T-helper 17 cell (primary cell): ENCODE measurements around the gene CSF3R. TPM values are rescaled to one million over a fixed set of nuclear protein-coding genes. Genes with fewer than 3 reads are reported as not detected.

Source experiments
- ATAC-seq: fragments of 150-1000 bp; cut with Tn5 transposase; 2 replicates; pipeline ENCODE4 v1.10.0; 2021; ENCODE audit warnings: mild to moderate bottlenecking, moderate library complexity
- DNase-seq, 3 donors: peaks; one replicate each; pipeline versions ENCODE4 v3.0.0 to v3.0.0-alpha.2; 2020 to 2021
- H3K9me3 ChIP-seq: one replicate; pipeline ENCODE4 v1.7.0; 2013; ENCODE audit warnings: low read length, mild to moderate bottlenecking; ENCODE audit not compliant: control insufficient read depth, poor library complexity, severe bottlenecking
- H3K27ac Mint-ChIP-seq: one replicate; pipeline ENCODE4 v1.8.0; 2022; ENCODE audit warnings: mild to moderate bottlenecking, moderate library complexity, mixed read lengths
- H3K27me3 Mint-ChIP-seq: one replicate; pipeline ENCODE4 v1.8.0; 2022; ENCODE audit warnings: mixed read lengths
- H3K36me3 Mint-ChIP-seq: one replicate; pipeline ENCODE4 v1.8.0; 2022; ENCODE audit warnings: low read depth, mixed read lengths
- H3K4me1 Mint-ChIP-seq: one replicate; pipeline ENCODE4 v1.8.0; 2022; ENCODE audit warnings: mild to moderate bottlenecking, mixed read lengths
- H3K4me3 Mint-ChIP-seq: one replicate; pipeline ENCODE4 v1.8.0; 2022; ENCODE audit warnings: mild to moderate bottlenecking, moderate library complexity, mixed read lengths
- total RNA-seq, 4 donors: library from RNA in 2 of 4; stranded (reverse) in 2 of 4; gene quantifications; one replicate each; pipeline ENCODE4 v1.2.3 and lab custom pipeline; 2022 to 2026

The CSF3R gene
- total RNA-seq (10 to 100 TPM in 1 of 2 donors, 1 to 10 TPM in 1; 2.9 to 13.0 TPM), total RNA-seq (lab: John Stamatoyannopoulos, UW) (0 to 0.23 reads per million in 2 donors)

- Mint-ChIP-seq H3K4me1 (peaks cover 7% of the 10 kb centered on the region), H3K4me3 (peak within 1 kb of the TSS; percentile 64), H3K27me3 (peaks cover 27% of the 10 kb centered on the region), H3K27ac (peak within 1 kb of the TSS; percentile 11), H3K36me3 (peaks cover 5% of the 10 kb centered on the region)
- no peak for ATAC-seq
- no peaks in the 10 kb centered on the region for H3K9me3 ChIP-seq
- no peak for DNase-seq
These were observed at the start of gene CSF3R for GRCh38 chr1:36482724-36483388. CSF3R (minus strand) TSS chr1:36482913; CDS start chr1:36479496, 3,417 bp downstream.

DNA sequence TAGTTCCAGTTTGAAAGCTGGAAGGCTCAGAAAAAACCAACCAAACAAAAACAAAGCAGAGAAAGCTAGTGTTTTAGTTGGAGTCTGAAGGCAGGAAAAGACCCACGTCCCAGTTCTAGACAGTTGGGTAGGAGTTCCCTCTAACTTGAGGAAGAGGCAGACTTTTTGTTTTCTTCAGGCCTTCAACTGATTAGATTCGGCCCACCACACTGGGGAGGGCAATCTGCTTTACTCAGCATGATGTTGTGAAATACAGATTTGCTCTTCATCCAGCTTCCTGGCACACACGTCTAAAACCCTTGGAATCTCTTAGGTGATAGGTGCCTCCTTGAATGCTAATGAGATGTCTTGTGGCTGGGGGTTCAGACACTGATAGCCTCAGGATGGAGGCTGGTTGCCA is 49.1 kb upstream of the CSF3R start:
- no peak overlapping the region for H3K27ac Mint-ChIP-seq
- H3K36me3 Mint-ChIP-seq = no peaks in the 10 kb centered on the region
- ATAC-seq = no peak
- DNase-seq = no peak
- no peaks in the 10 kb centered on the region for H3K4me1 Mint-ChIP-seq
- no peak overlapping the region for H3K4me3 Mint-ChIP-seq
- peaks cover 50% of the 10 kb centered on the region for H3K27me3 Mint-ChIP-seq
- H3K9me3 ChIP-seq = peaks cover 3% of the 10 kb centered on the region

DNA sequence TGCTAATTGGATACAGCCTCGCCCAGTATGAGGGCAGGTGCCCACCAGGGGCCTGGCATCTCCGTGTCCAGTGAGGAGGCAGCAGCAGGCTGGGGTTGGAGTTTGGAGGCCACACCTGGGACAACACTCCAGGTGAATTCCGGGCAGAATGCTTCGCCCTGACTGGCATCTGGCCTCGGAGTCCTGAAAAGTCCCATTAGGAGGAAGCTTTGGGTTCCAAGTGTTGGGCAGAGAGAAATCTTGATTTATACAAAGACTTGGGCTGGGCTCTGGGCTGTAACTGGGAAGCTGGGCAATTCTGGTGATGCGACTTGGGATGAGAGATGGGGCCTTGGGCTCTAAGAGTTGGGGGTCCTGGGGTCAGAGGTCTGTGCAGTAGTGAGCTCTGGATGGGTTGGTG is 48.1 kb upstream of the CSF3R start:
- no peaks in the 10 kb centered on the region for H3K4me1 Mint-ChIP-seq
- H3K27me3 Mint-ChIP-seq = peaks cover 40% of the 10 kb centered on the region
- DNase-seq = no peak
- no peak overlapping the region for H3K27ac Mint-ChIP-seq
- ATAC-seq = no peak
- H3K36me3 Mint-ChIP-seq = no peaks in the 10 kb centered on the region
- peaks cover 3% of the 10 kb centered on the region for H3K9me3 ChIP-seq
- H3K4me3 Mint-ChIP-seq = no peak overlapping the region

DNA sequence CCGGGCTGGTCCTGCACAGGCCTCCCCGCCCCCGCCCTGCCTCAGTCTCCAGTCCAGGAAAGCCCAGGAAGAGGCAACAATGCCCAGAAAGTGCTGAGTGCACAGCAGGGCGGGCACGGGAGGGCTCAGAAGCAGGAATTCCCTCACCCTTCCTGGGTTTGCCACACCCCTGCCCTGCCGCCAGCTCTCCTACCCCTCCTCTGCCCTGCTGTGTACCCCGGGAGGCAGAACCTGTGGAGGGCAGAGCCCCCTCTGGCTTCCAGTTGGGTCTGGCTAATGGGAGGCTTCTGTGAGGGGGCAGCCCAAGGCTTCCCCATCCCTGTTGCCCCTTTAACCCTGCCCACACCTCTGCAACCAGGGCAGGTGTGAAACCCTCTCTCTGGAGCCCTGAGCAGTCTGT is 47.5 kb upstream of the CSF3R start:
- Mint-ChIP-seq H3K36me3 (no peaks in the 10 kb centered on the region), H3K4me1 (no peaks in the 10 kb centered on the region), H3K4me3 (no peak overlapping the region), H3K27me3 (peaks cover 37% of the 10 kb centered on the region), H3K27ac (no peak overlapping the region)
- ATAC-seq (no peak), DNase-seq (no peak)
- H3K9me3 ChIP-seq = peaks cover 3% of the 10 kb centered on the region

- peaks cover 1% of the 10 kb centered on the region for H3K4me1 Mint-ChIP-seq
- peaks cover 3% of the 10 kb centered on the region for H3K9me3 ChIP-seq
- peaks cover 34% of the 10 kb centered on the region for H3K27me3 Mint-ChIP-seq
- ATAC-seq = no peak
- H3K4me3 Mint-ChIP-seq = no peak overlapping the region
- no peak for DNase-seq
- no peak overlapping the region for H3K27ac Mint-ChIP-seq
- no peaks in the 10 kb centered on the region for H3K36me3 Mint-ChIP-seq
These were observed 47.1 kb upstream of the CSF3R start for GRCh38 chr1:36529769-36530260.

- H3K27me3 Mint-ChIP-seq = peaks cover 25% of the 10 kb centered on the region
- ATAC-seq = no peak
- no peak overlapping the region for H3K27ac Mint-ChIP-seq
- peaks cover 3% of the 10 kb centered on the region for H3K9me3 ChIP-seq
- no peaks in the 10 kb centered on the region for H3K36me3 Mint-ChIP-seq
- H3K4me3 Mint-ChIP-seq = no peak overlapping the region
- H3K4me1 Mint-ChIP-seq = peaks cover 12% of the 10 kb centered on the region
- DNase-seq = no peak
These were observed 45.9 kb upstream of the CSF3R start for GRCh38 chr1:36528361-36529349.

- Mint-ChIP-seq H3K4me3 (no peak overlapping the region), H3K36me3 (no peaks in the 10 kb centered on the region), H3K27me3 (peaks cover 12% of the 10 kb centered on the region), H3K27ac (no peak overlapping the region), H3K4me1 (peaks cover 14% of the 10 kb centered on the region)
- DNase-seq (no peak), ATAC-seq (no peak)
- no peaks in the 10 kb centered on the region for H3K9me3 ChIP-seq
These were observed 42.5 kb upstream of the CSF3R start for GRCh38 chr1:36525166-36525565.

GRCh38 chr1:36524359-36525062 is 41.8 kb upstream of the CSF3R start:
- peak overlapping the region; percentile 67 for H3K27ac Mint-ChIP-seq
- DNase-seq = no peak
- H3K36me3 Mint-ChIP-seq = no peaks in the 10 kb centered on the region
- peak overlapping the region; percentile 79 for H3K4me3 Mint-ChIP-seq
- no peak for ATAC-seq
- H3K27me3 Mint-ChIP-seq = peaks cover 12% of the 10 kb centered on the region
- H3K4me1 Mint-ChIP-seq = peaks cover 14% of the 10 kb centered on the region
- no peaks in the 10 kb centered on the region for H3K9me3 ChIP-seq

- Mint-ChIP-seq H3K4me1 (peaks cover 14% of the 10 kb centered on the region), H3K27ac (peak overlapping the region; percentile 67), H3K4me3 (peak overlapping the region; percentile 79), H3K36me3 (no peaks in the 10 kb centered on the region), H3K27me3 (peaks cover 12% of the 10 kb centered on the region)
- ATAC-seq = no peak
- no peaks in the 10 kb centered on the region for H3K9me3 ChIP-seq
- no peak for DNase-seq
These were observed 41.1 kb upstream of the CSF3R start for GRCh38 chr1:36523850-36524249.

DNA sequence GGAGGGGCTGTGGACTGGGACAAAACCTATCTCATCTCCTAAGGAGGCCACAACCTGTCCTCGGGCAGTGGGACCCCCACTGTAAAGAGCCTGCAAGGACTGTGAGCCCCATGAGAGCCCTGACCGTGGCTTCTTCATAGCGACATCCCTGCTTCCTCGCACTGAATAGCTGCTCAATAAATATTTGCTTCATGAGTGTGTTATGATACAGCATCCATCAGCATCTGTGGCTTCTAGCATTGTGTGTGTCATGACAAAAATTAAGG is 40.5 kb upstream of the CSF3R start:
- Mint-ChIP-seq H3K36me3 (no peaks in the 10 kb centered on the region), H3K27me3 (peaks cover 6% of the 10 kb centered on the region), H3K4me1 (peaks cover 14% of the 10 kb centered on the region), H3K4me3 (no peak overlapping the region), H3K27ac (no peak overlapping the region)
- ATAC-seq (no peak), DNase-seq (no peak)
- no peaks in the 10 kb centered on the region for H3K9me3 ChIP-seq

GRCh38 chr1:36522461-36523229 is 39.9 kb upstream of the CSF3R start:
- H3K27ac Mint-ChIP-seq = no peak overlapping the region
- ATAC-seq (no peak), DNase-seq (no peak)
- peaks cover 14% of the 10 kb centered on the region for H3K4me1 Mint-ChIP-seq
- H3K4me3 Mint-ChIP-seq = no peak overlapping the region
- no peaks in the 10 kb centered on the region for H3K9me3 ChIP-seq
- no peaks in the 10 kb centered on the region for H3K36me3 Mint-ChIP-seq
- peaks cover 2% of the 10 kb centered on the region for H3K27me3 Mint-ChIP-seq

DNA sequence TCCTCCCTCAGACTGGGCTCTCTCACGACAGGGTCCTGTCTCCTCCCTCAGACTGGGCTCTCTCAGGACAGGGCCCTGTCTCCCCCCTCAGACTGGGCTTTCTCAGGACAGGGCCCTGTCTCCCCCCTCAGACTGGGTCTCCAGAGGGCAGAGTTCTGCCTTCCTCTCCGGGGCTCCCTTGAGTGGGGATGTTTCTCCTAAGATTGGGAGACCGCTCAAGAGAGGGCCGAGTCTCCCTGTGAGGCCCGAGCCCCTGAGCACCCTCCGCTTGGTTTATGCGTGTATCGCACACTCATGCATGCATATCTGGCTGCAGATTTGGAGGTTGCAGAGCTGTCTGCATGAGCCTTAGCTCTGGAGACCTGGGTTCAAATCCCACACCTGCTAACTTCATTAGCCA is 39.3 kb upstream of the CSF3R start:
- Mint-ChIP-seq H3K27me3 (no peaks in the 10 kb centered on the region), H3K4me1 (peaks cover 16% of the 10 kb centered on the region), H3K27ac (no peak overlapping the region), H3K4me3 (no peak overlapping the region), H3K36me3 (no peaks in the 10 kb centered on the region)
- H3K9me3 ChIP-seq = no peaks in the 10 kb centered on the region
- no peak for ATAC-seq
- DNase-seq = no peak
